ENCODE results near the gene ARHGAP22. TPM values are rescaled to one million over a fixed set of nuclear protein-coding genes. Genes with fewer than 3 reads are reported as not detected.
A peak's percentile ranks its signal among the peaks of the same experiment; 100 is the strongest.

Gene ARHGAP22
- total and polyA plus RNA-seq, 2 of the 4 experiments (the other 2 are of a cell fraction): 28.3 to 30.2 TPM

GRCh38 chr10:48653944-48654698, 49.2 kb upstream of the ARHGAP22 start:
- intact Hi-C loops (cut with micrococcal nuclease): no loop called here
- CTCF ChIA-PET: interaction anchor here (2.7 to 3.1 kb wide), 2 partner anchors 47 to 129 kb away, joined by 13 to 48 read pairs; partner anchors contain the start of gene ARHGAP22
- POLR2A ChIA-PET (ENCODE audit: unreplicated experiment): no interaction called here

More at GRCh38 chr10:48653944-48654698, 49.2 kb upstream of the ARHGAP22 start:
- TF ChIP-seq MAFK (IDR thresholded peaks at IDR 0.05; ENCODE audit: low read depth, low read length): no peak
- no peak for TF ChIP-seq BHLHE40 (IDR thresholded peaks at IDR 0.05; ENCODE audit: low read depth, low read length)
- no peak for TF ChIP-seq ELK1 (IDR thresholded peaks at IDR 0.05; ENCODE audit: borderline replicate concordance, low read depth, low read length)
- TF ChIP-seq FOS (IDR thresholded peaks at IDR 0.05; ENCODE audit: low read depth, low read length): no peak
- no peak for TF ChIP-seq MAZ (IDR thresholded peaks at IDR 0.05; ENCODE audit: borderline replicate concordance, low read depth, low read length)
- TF ChIP-seq USF2 (IDR thresholded peaks at IDR 0.05; ENCODE audit: low read depth, low read length): no peak
- TF ChIP-seq CEBPB (IDR thresholded peaks at IDR 0.05; ENCODE audit: low read depth, low read length): no peak
- in situ Hi-C loops (cut with MboI; ENCODE audit: low sequenced_read_pairs) (no loop called here), dilution Hi-C loops (cut with HindIII; ENCODE audit: low sequenced_read_pairs, unreplicated experiment) (no loop called here)
- Histone ChIP-seq H3K4me3 (ENCODE audit: insufficient read depth, low read depth, low read length) (no peak overlapping the region), H4K20me1 (ENCODE audit: insufficient read depth, low read length) (no peaks in the 10 kb centered on the region), H2AK5ac (ENCODE audit: low read depth, low read length) (peak overlapping the region; percentile 20), H3K4me2 (ENCODE audit: low read depth, low read length) (no peak overlapping the region), H2BK20ac (ENCODE audit: low read depth, low read length) (no peak overlapping the region), H3K27me3 (ENCODE audit: control insufficient read depth, insufficient read depth, low read length) (peaks cover 3% of the 10 kb centered on the region; the same call in 1 of the 2 replicates), H3K9ac (ENCODE audit: low read depth, low read length) (no peak overlapping the region), H3K9me1 (ENCODE audit: insufficient read depth, low read length) (peaks cover 6% of the 10 kb centered on the region; the same call in 1 of the 2 replicates), H3K27ac (ENCODE audit: insufficient read depth, low read length) (no peak overlapping the region), H3K79me1 (ENCODE audit: low read depth in 1 of 2, low read length in 2 of 2) (peaks cover 8 to 12% of the 10 kb centered on the region in 2 experiments; a peak in 2 of 4 replicates), H3K4me1 (ENCODE audit: control insufficient read depth, insufficient read depth, low read length) (peaks cover 7% of the 10 kb centered on the region; the same call in 1 of the 2 replicates), H3K23ac (ENCODE audit: low read depth, low read length) (no peak overlapping the region), H4K5ac (ENCODE audit: low read depth, low read length) (no peak overlapping the region), H4K8ac (ENCODE audit: low read depth in 2 of 2, low read length in 2 of 2) (no peak overlapping the region), H3K18ac (ENCODE audit: low read depth, low read length) (no peak overlapping the region), H3K9me3 (ENCODE audit: control insufficient read depth, insufficient read depth, low read length) (no peaks in the 10 kb centered on the region), H3K14ac (replicated peaks; ENCODE audit: low read depth, low read length) (no peak overlapping the region), H2AFZ (replicated peaks; ENCODE audit: low read length, poor library complexity) (peak overlapping the region; percentile 23), H3K36me3 (ENCODE audit: control insufficient read depth, insufficient read depth, low read length) (no peaks in the 10 kb centered on the region), H3K56ac (ENCODE audit: extremely low read depth, insufficient read depth, low read length) (no peak overlapping the region), H2BK15ac (ENCODE audit: low read depth, low read length) (0 out of 3 replicates have a peak overlapping the region, but pooled peaks have one; percentile 24), H2AK9ac (replicated peaks; ENCODE audit: low read depth, low read length, poor library complexity) (peak overlapping the region; percentile 39), H4K91ac (ENCODE audit: insufficient read depth, low read depth, low read length) (no peak overlapping the region), H3K4ac (ENCODE audit: low read depth, low read length) (no peak overlapping the region), H2BK120ac (ENCODE audit: low read depth, low read length) (no peak overlapping the region), H2BK5ac (ENCODE audit: low read depth, low read length, poor library complexity, severe bottlenecking) (no peak overlapping the region)
- ATAC-seq (ENCODE audit: low read depth): no peak
- no peak for DNase-seq
- BruUV-seq (replicated peaks): no TSS peak
- 100% methylated on average over 1 of the region's 4 CpGs; no CpG with 5 or more reads in 1 of the 2 experiments for WGBS, 2 experiments (ENCODE audit: extremely low coverage in 2 of 2, insufficient read length in 1 of 2)

All from IMR-90 (cell line).